OCI-LY1 (cell line): ENCODE data around the gene ADGRG2.

Source experiments
- H2AFZ ChIP-seq: fragments of 200-600 bp; sonication (generic), shearing (Covaris generic); 2 replicates; pipeline ENCODE4 v1.6.0; 2014; ENCODE audit warnings: antibody characterized with exemption, mild to moderate bottlenecking, low read length
- H3F3A ChIP-seq: fragments of 200-600 bp; sonication (generic), shearing (Covaris generic); 2 replicates; pipeline ENCODE4 v1.6.0; 2014; ENCODE audit warnings: mild to moderate bottlenecking, antibody characterized with exemption, low read length, moderate library complexity; ENCODE audit not compliant: insufficient read depth
- H3K27ac ChIP-seq: fragments of 200-600 bp; sonication (generic); 2 replicates; pipeline ENCODE4 v1.5.1; 2014; ENCODE audit warnings: low read length, mixed run types, mild to moderate bottlenecking, low read depth; ENCODE audit not compliant: poor library complexity, severe bottlenecking
- H3K27me3 ChIP-seq: fragments of 200-600 bp; sonication (generic); 2 replicates; pipeline ENCODE4 v1.6.0; 2014; ENCODE audit warnings: antibody characterized with exemption, mild to moderate bottlenecking, low read length, moderate library complexity; ENCODE audit not compliant: insufficient read depth
- H3K36me3 ChIP-seq: fragments of 200-600 bp; sonication (generic); 2 replicates; pipeline ENCODE4 v1.6.1; 2014; ENCODE audit warnings: mild to moderate bottlenecking, antibody characterized with exemption, low read length, moderate library complexity, mixed read lengths; ENCODE audit not compliant: insufficient read depth
- H3K4me1 ChIP-seq: fragments of 200-600 bp; sonication (generic); 2 replicates; pipeline ENCODE4 v1.5.1; 2014; ENCODE audit warnings: mild to moderate bottlenecking, low read length, moderate library complexity; ENCODE audit not compliant: insufficient read depth, severe bottlenecking
- H3K4me2 ChIP-seq: fragments of 200-600 bp; sonication (generic), shearing (Covaris generic); 2 replicates; pipeline ENCODE4 v1.6.1; 2014; ENCODE audit warnings: low read length
- H3K4me3 ChIP-seq: fragments of 200-600 bp; sonication (generic); 2 replicates; pipeline ENCODE4 v1.5.1; 2014; ENCODE audit warnings: low read length, low read depth, mild to moderate bottlenecking, mixed read lengths; ENCODE audit not compliant: poor library complexity, severe bottlenecking
- H3K79me2 ChIP-seq: fragments of 200-600 bp; shearing (Covaris generic); 2 replicates; pipeline ENCODE4 v1.6.1; 2016; ENCODE audit warnings: mixed run types, low read length, mixed read lengths; ENCODE audit not compliant: insufficient read depth
- H3K9ac ChIP-seq: fragments of 200-600 bp; sonication (generic), shearing (Covaris generic); 2 replicates; pipeline ENCODE4 v1.6.1; 2014; ENCODE audit warnings: mild to moderate bottlenecking, low read length, mixed read lengths
- H3K9me2 ChIP-seq: fragments of 200-600 bp; sonication (generic), shearing (Covaris generic); 2 replicates; pipeline ENCODE4 v1.6.1; 2014; ENCODE audit warnings: low read depth, mild to moderate bottlenecking, low read length, mixed read lengths
- H3K9me3 ChIP-seq: fragments of 200-600 bp; shearing (Covaris generic); 2 replicates; pipeline ENCODE4 v1.6.1; 2014; ENCODE audit warnings: low read length, mixed read lengths
- H4K20me1 ChIP-seq: fragments of 200-600 bp; sonication (generic), shearing (Covaris generic); 2 replicates; pipeline ENCODE4 v1.6.0; 2016; ENCODE audit warnings: mild to moderate bottlenecking, low read length; ENCODE audit not compliant: insufficient read depth
- EZH2 ChIP-seq: fragments of 200-600 bp; sonication (generic), shearing (Covaris generic); IDR thresholded peaks from 2 replicates; pipeline ENCODE4 v1.8.0; 2017; ENCODE audit warnings: borderline replicate concordance, mixed run types, mild to moderate bottlenecking, antibody characterized with exemption, low read length, moderate library complexity, mixed read lengths
- TF ChIP-seq, protein P1 (sequence below): fragments of 200-600 bp; sonication (generic), shearing (Covaris generic); IDR thresholded peaks from 2 replicates; pipeline ENCODE4 v1.5.1; 2017; ENCODE audit warnings: mild to moderate bottlenecking, antibody characterized with exemption, low read length, moderate library complexity, mixed read lengths

Gene ADGRG2

DNA sequence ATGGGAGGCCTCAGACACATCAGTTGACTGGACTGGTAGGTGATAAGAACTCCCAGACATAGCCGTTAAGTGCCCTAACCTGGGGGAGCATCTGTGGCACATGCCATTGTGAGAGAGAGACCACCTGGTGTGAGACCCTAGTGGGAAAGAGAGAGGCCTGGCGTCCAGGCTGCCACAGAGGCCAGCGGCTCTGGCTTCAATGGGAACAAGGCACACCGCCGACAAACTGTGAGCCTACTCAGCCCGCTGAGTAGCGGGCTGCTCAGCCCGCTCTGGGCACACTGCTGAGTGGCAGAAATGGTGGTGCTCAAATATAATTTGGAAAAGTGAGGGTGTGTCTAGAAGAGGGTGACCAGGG lies 172.3 kb downstream of the ADGRG2 start:
- Histone ChIP-seq H2AFZ (no peak overlapping the region), H3K36me3 (0 out of 2 replicates have a peak, but pooled peaks cover 5% of the 10 kb centered on the region), H3K9me3 (no peaks in the 10 kb centered on the region), H3F3A (no peaks in the 10 kb centered on the region), H3K27me3 (no peaks in the 10 kb centered on the region), H4K20me1 (no peaks in the 10 kb centered on the region), H3K4me1 (no peaks in the 10 kb centered on the region), H3K79me2 (no peaks in the 10 kb centered on the region), H3K4me3 (no peak overlapping the region), H3K4me2 (no peak overlapping the region), H3K9ac (no peak overlapping the region), H3K27ac (no peak overlapping the region), H3K9me2 (no peaks in the 10 kb centered on the region)
- no peak for TF ChIP-seq EZH2
- TF ChIP-seq, protein P1, sequence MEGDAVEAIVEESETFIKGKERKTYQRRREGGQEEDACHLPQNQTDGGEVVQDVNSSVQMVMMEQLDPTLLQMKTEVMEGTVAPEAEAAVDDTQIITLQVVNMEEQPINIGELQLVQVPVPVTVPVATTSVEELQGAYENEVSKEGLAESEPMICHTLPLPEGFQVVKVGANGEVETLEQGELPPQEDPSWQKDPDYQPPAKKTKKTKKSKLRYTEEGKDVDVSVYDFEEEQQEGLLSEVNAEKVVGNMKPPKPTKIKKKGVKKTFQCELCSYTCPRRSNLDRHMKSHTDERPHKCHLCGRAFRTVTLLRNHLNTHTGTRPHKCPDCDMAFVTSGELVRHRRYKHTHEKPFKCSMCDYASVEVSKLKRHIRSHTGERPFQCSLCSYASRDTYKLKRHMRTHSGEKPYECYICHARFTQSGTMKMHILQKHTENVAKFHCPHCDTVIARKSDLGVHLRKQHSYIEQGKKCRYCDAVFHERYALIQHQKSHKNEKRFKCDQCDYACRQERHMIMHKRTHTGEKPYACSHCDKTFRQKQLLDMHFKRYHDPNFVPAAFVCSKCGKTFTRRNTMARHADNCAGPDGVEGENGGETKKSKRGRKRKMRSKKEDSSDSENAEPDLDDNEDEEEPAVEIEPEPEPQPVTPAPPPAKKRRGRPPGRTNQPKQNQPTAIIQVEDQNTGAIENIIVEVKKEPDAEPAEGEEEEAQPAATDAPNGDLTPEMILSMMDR = no peak

DNA sequence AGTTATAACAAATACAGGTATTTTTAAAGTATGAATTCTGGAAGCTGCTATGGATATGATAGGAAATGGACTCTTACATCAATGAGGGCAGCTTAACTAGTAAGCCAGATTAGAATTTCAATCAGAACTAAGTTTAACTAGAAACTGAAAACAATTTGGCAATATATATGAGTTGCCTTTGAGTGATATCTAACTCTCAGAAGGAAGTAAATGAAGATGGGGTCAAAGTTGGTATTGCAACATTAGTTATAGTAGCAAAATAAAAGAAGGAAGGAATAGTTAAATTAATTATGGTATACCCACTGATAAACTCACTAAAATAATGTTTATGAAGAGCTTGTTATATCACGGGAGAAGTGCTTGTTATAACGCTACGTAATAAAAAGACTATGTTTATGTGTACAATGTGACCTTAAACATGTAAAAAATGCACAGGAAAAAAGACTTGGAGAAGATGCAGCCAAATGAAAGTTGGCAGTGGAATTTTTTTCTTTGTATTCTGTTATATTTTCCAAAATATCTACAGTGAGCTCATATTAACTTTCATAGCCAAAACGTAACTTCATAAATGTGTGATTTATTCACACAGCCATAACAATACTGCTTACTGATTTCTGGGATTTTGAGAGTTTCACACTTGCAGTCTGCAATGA lies 172.9 kb downstream of the ADGRG2 start:
- no peaks in the 10 kb centered on the region for H3K79me2 ChIP-seq
- no peak overlapping the region for H3K27ac ChIP-seq
- H4K20me1 ChIP-seq = no peaks in the 10 kb centered on the region
- 0 out of 2 replicates have a peak, but pooled peaks cover 5% of the 10 kb centered on the region for H3K36me3 ChIP-seq
- H3K4me1 ChIP-seq = no peaks in the 10 kb centered on the region
- no peaks in the 10 kb centered on the region for H3K9me2 ChIP-seq
- no peak overlapping the region for H3K4me2 ChIP-seq
- H3K27me3 ChIP-seq = no peaks in the 10 kb centered on the region
- H3K9ac ChIP-seq = no peak overlapping the region
- H3K4me3 ChIP-seq = no peak overlapping the region
- no peaks in the 10 kb centered on the region for H3F3A ChIP-seq
- H3K9me3 ChIP-seq = no peaks in the 10 kb centered on the region
- TF ChIP-seq, protein P1 = no peak
- no peak for TF ChIP-seq EZH2
- H2AFZ ChIP-seq = no peak overlapping the region

DNA sequence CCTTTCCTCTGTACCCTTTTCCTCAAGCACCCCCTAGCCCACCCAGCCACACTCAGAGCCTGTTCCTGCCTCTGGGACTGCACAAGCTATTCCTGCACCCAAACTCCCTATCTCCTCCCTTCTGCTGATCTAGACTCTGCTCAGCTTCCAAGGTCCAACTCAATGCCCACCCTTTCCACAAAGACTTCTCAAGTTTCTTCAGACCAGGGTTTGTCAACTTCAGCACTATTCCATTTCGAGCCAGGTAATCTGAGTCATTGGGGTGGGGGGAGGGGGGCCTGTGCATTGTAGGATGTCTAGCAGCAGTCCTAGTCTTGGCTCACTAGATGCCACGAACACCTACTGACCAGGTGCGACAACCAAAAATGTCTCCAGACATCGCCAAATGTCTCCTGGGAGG lies 175.7 kb downstream of the ADGRG2 start:
- no peak overlapping the region for H3K9ac ChIP-seq
- no peaks in the 10 kb centered on the region for H3K9me3 ChIP-seq
- H4K20me1 ChIP-seq = no peaks in the 10 kb centered on the region
- H3F3A ChIP-seq = no peaks in the 10 kb centered on the region
- no peaks in the 10 kb centered on the region for H3K79me2 ChIP-seq
- H3K4me2 ChIP-seq = no peak overlapping the region
- no peak overlapping the region for H3K4me3 ChIP-seq
- no peaks in the 10 kb centered on the region for H3K4me1 ChIP-seq
- H3K36me3 ChIP-seq = 0 out of 2 replicates have a peak, but pooled peaks cover 5% of the 10 kb centered on the region
- H3K27ac ChIP-seq = no peak overlapping the region
- no peaks in the 10 kb centered on the region for H3K9me2 ChIP-seq
- H2AFZ ChIP-seq = no peak overlapping the region
- H3K27me3 ChIP-seq = no peaks in the 10 kb centered on the region
- no peak for TF ChIP-seq EZH2
- TF ChIP-seq, protein P1 = no peak
